SK-N-MC (cell line): ENCODE measurements around the gene SOX8.

Experiments used
- EZH2 ChIP-seq: fragments of 200-600 bp; sonication (generic); IDR thresholded peaks from one replicate; pipeline ENCODE4 v1.6.1; 2017; ENCODE audit warnings: antibody characterized with exemption
- POLR2AphosphoS5 ChIP-seq: IDR thresholded peaks from 2 replicates; pipeline ENCODE4 v1.6.1; 2012; ENCODE audit warnings: mild to moderate bottlenecking, low read depth, low read length, borderline replicate concordance

- TF ChIP-seq EZH2 (no peak), POLR2AphosphoS5 (no peak)
These were observed 54.6 kb downstream of the SOX8 start for GRCh38 chr16:1036166-1036565.
